Inflammatory macrophage treated with lipopolysaccharide for 1 hour (primary cell): ENCODE results near the gene CDPF1.
"Not testable (repeated sequence)": the region's sequence is repeated elsewhere in the genome, so short reads cannot be mapped to it uniquely, and the experiment has no call there.

Source experiments
- DNase-seq, 2 donors: peaks; one replicate each; pipeline ENCODE4 v3.0.0-alpha.2; 2020 to 2022

CDPF1 gene

DNA sequence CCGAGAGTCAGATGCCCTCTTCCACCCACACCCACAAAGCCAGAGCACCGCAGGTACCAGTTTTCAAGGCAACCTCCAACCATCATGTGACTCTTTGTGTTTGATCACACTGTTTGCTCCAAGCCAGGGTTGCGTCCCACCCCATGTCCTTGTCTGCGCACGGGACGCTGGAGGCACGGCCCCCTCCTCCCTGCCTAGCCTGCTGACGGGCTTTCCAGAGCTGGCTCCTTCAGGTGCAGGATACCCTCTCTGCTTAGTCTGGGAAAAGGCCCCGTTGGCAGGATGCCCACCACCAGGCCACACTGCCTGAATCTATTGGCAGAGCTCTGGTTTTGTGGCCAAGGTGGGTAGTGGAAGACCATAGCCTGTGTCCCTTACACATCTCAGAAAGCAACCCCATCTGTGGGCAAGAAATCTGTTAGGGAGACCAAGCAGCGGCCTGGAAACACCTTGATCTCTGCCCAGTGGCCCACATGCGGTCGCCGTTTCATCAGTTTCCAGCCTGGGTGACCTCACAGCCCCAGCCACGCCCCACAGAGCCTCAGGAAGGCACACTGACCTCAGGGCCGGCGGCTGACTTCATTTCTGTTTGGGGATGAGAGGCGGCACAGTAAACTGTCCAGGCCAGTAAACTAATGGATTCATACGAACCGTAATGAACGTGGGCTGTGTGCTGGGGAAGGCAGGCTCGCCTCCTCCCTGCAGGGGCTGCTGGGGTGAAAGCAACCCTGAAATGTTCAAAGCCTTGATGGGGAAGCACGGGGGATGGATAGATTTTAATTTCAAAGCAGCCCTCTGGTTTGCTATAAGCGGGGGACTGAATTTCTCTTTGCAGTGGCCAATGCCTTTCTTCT, 25.8 kb downstream of the CDPF1 start:
- no peak for DNase-seq

DNA sequence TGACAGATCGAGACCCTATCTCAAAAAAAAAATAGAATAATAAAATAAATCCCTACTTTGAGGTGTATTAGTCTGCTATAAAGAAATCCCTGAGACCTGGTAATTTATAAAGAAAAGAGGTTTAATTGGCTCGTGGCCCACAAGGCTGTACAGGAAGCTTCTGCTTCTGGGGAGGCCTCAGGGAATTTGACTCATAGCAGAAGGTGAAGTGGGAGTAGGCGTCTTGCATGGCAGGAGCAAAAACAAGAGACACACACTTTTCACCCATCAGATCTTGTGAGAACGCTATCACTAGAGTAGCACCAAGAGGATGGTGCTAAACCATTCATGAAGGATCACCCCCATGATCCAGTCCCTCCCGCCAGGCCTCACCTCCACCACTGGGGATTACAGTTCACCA, 29.2 kb downstream of the CDPF1 start:
- no peak for DNase-seq

DNA sequence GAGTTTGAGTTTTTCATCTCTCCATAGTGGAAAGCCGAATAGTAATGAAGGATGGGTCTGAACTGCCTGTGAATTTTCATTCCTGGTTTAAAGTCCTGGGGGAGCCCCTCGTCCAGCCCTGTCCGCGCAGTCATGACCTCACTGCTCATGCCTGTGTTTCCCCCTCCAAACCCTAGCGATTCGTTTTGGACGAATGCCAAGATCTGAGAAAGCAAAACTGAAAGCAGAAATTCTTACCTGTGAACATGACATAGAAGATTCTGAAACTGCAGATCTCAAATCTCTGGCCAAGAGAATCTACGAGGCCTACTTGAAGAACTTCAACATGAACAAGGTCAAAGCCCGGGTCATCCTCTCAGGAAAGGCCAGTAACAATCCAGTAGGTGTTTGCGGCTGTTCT, 30.5 kb downstream of the CDPF1 start:
- no peak for DNase-seq

DNA sequence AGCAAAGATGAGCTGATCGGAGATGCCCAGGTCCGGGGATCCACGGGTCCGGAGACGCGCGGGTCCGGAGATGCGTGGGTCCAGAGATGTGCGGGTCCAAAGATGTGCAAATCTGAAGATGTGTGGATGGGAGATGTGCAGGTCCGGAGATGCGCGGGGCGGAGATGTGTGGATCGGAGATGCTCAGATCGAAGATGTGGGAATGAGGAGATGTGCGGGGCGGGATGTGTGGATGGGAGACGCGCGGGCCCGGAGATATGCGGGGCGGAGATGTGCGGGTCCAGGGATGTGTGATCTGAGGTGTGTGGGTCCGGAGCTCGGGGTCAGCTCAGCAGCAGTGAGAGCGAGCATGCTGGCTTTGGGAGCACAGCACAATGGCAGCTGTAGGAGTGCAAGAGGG, 35.5 kb downstream of the CDPF1 start:
- DNase-seq, result no peak

DNA sequence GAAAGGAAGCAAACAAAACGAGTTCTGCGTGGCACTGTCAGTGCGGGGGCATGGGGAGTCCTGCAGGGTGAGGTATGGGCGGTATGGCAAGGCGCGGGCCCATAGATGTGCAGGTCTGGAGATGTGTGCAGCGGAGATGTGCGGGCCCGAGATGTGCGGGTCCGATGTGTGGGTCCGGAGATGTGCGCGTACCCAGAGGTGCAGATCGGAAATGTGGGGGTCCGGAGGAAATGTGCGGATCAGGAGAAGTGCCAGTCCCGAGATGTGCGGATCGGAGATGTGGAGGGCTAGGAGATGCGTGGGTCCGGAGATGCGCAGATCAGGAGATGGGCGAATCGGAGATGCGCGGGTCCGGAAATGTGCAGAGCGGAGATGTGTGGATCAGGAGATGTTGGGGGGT, 35.9 kb downstream of the CDPF1 start:
- DNase-seq, result no peak

DNA sequence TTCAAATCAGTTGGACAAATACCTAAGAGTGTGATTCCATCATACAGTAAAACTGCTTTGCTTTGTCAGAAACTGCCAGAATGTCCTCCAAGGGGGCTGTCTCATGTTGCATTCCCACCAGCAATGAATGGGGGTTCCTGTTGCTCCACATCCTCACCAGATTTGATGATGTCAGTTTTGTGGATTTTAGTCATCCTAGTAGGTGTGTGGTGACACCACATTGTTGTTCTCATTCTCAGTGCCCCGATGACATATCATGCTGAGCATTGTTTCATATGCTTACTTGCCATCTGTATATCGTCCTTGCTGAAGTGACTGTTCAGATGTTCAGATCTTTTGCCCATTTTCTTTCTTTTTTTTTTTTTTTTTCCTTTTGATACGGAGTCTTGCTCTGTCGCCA, 37.0 kb downstream of the CDPF1 start:
- peak; percentile 2 to 33 for DNase-seq

DNA sequence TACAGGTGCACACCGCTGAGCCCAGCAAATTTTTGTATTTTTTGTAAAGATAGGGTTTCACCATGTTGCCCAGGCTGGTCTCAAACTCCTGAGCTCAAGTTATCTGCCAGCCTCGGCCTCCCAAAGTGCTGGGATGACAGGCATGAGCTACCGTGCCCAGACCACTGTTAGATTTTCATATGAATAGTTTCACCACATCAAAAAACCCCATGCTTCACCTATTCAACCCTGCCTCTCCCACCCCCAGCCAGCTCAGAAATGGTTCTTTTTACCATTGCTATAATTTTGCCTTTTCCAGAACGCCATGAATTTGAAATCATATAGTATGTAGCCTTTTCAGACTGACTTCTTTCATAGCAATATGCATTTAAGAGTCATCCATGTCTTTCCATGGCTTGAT, 37.9 kb downstream of the CDPF1 start:
- no peak for DNase-seq

DNA sequence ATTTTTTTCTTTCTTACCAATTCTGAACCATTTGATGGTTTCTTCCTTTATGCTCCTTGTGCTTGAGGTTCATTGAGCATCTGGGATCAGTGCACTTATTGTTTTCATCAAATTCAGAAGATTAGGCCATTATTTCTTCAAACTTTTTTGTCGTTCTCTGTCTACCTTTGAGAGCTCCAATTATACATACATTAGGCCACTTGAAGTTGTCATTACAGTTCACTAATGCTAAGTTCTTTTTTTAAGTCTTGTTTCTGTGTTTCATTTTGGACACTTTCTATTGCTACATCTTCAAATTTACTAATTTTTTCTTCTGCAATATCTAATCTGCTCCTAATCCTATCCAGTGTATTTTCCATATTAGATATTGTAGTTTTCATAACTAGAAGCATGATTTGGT, 40.8 kb downstream of the CDPF1 start:
- no peak for DNase-seq

DNA sequence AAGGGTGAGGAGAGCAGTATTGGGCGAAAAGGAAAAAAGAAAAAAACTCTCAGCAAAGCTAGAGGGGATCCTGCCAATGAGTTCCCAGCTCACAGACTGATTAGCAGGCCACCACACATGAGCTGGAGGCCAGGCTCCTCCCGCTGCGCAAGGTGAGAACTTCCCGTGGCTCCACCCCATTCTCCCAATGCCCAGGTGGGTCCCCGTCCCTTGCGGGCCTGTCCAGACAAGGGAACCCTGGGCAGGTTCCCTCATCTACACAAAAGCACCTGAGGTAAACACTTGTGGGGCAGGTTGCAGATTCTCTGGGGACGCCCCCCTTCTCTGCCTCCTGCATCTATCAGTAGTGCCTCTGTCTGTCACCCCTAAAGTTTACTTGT, 46.5 kb downstream of the CDPF1 start:
- no peak for DNase-seq

DNA sequence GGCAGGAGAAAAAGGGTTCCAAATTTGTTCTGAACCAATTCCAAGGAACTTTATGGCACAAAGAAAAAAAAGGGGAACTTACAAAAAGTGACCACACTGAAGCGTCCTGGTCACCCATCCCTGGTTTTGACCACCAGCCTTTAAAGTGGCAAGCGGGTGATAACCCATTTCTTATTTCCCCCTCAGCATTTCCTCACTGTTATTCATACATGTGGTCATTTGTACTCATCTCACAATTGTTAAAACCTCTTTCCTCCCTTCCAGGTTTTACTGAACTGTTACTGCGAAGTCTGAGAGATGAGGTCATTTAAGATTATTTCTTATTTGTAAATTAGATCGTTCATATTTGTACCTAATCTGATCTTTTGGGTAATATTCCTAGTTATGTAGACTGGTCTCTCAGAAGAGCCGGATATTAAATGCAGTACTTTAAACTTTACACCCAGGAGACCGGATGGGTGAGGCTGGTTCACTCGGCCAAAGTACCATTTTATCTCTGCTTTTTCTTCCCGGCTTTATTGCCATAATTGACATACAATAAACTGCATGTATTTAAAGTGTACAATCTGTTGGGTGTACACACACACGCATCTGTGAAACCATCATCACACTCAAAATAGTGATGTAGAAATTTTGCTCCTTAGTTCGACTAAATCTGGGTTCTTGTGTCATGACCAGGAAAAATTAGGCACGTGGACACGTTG, 47.0 kb downstream of the CDPF1 start:
- no peak for DNase-seq

DNA sequence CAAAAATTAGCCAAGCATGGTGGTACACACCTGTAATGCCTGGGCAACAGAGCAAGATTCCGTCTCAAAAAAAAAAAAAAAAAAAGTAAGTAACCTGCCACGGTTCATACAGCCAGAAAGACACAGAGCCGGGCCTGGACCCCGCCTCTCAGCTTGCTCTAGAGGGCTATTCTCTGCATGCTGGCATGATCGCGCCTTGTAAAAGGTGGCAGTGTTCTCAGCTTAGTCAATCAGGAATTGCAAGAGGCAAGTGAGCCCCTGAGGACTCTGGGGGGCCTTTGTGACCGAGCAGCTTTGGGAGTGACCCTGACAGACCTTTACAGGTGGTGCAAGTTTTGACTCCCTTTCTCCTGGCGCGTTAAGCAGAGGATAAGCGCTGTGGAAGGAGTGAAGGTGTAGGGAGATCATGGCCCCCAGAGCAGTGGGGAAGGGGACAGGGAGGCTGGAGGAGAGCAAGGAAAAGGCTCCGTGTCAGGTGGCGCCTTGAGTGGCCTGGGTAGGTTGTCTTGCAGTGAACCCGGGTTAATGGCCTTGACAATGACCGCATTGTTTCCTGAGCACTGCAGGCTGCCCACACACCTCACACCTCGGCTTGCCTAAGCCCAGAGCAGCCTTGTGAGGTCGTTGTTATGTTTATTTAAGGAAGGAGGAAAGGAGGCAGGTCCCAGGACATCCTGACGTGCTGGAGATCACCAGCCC, 48.9 kb downstream of the CDPF1 start:
- DNase-seq, result no peak

DNA sequence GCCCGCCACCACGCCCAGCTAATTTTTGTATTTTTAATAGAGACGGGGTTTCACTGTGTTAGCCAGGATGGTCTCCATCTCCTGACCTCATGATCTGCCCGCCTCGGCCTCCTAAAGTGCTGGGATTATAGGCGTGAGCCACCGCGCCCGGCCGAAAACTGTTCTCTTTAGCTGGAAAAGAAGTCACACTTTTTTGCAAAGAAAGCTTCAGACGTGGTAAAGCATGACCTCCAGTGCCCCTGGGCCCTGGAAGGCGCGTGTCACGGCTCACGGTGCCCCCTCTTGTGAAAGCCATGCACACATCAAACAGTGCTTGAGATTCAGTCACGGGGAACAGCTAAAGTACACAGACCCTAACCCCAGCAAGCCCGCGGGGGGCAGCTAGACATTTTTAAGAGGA, 51.3 kb downstream of the CDPF1 start:
- DNase-seq, result not testable (repeated sequence)

DNA sequence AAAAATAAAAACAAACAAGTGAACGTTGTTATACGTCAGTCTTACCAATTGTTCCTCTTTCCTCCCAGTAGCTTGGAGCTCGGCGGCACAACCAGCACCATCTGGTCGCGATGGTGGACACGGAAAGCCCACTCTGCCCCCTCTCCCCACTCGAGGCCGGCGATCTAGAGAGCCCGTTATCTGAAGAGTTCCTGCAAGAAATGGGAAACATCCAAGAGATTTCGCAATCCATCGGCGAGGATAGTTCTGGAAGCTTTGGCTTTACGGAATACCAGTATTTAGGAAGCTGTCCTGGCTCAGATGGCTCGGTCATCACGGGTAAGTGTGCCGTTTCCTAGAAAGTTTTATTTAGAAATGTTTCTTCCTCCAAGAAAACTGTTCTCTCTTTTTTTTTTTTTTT, 51.8 kb downstream of the CDPF1 start:
- no peak for DNase-seq

DNA sequence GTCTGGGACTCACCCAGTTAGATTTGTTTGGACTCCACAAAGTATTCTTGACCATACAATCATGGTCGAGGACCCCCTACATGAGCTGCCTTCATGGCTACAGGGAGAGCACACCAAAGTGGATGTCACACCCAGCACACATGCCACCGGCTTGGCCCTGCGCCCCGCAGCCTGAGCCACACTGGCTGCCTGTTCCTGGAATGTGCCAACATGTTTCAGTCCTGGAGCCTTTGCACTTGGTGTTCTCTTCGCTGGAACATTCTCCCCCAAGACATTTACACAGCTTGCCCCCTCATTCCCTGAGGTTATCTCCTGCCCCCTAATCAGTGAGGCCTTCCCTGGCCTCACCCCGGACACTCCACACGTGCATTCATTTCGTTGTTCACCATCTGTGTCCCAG, 53.8 kb downstream of the CDPF1 start:
- no peak for DNase-seq

DNA sequence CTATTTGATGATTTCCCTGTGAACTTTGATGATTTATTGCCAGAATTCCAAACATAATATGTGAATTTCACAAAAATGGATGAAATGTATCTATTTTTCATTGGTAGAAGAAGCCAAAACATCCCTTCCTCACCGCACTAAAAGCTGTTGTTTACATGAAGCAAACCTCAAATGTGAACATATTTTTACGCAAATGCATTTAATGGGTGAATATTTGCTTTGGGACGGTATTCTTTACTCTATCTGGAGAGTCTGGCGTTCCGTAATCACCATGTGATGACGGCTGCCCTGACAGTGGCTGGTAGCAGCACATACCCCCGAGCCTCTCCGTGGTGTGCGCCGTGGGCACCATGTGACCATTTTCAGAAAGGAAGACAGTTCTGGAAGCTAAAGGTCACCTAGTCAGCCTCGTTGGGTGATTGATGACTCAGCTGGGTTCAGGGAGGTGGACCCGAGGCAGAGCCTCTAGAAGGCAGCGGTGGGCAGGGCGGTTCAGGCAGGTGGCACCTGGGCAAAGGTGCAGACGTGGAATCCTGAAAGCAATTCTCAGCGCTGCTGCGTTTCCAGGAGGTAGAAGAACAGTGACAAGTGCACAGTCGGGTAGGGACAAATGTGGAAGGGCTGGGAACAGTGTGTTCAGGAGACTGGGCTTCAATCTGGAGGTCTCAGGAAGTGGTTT, 54.5 kb downstream of the CDPF1 start:
- DNase-seq, result no peak
